Lung (tissue), 12 donors: ENCODE results near the gene RAP1B. TPM values are rescaled to one million over a fixed set of nuclear protein-coding genes. Genes with fewer than 3 reads are reported as not detected.

Experiments used
- ATAC-seq: fragments of 200-7000 bp; cut with Tn5 transposase; one replicate; pipeline ENCODE4 v1.9.1; 2020; ENCODE audit warnings: moderate number of reproducible peaks; ENCODE audit not compliant: insufficient read depth, low FRiP score
- DNase-seq, 3 donors: peaks; one replicate each; pipeline ENCODE4 v3.0.0-alpha.2; 2013 to 2017
- H3K27ac ChIP-seq, 2 donors: one replicate each; pipeline ENCODE4 v1.5.1; 2013; ENCODE audit warnings: mild to moderate bottlenecking in 2 of 2, moderate library complexity in 2 of 2, control low read depth in 1 of 2, inconsistent platforms in 1 of 2, low read depth in 1 of 2, low read length in 1 of 2
- H3K27me3 ChIP-seq, 3 donors: one replicate each; pipeline ENCODE4 v1.5.1; 2013; ENCODE audit warnings: low read length in 2 of 3; ENCODE audit not compliant: control insufficient read depth in 3 of 3, insufficient read depth in 3 of 3
- H3K36me3 ChIP-seq, 4 donors: one replicate each; pipeline ENCODE4 v1.5.1; 2013; ENCODE audit warnings: low read length in 4 of 4, mild to moderate bottlenecking in 1 of 4, moderate library complexity in 1 of 4; ENCODE audit not compliant: control insufficient read depth in 4 of 4, insufficient read depth in 4 of 4
- H3K4me1 ChIP-seq, 5 donors: one replicate each; pipeline ENCODE4 v1.5.1; 2013; ENCODE audit warnings: low read length in 5 of 5, mild to moderate bottlenecking in 2 of 5, moderate library complexity in 1 of 5; ENCODE audit not compliant: control insufficient read depth in 5 of 5, insufficient read depth in 5 of 5
- H3K4me3 ChIP-seq: one replicate; pipeline ENCODE4 v1.5.1; 2013; ENCODE audit warnings: mild to moderate bottlenecking, control low read depth, moderate library complexity
- H3K9ac ChIP-seq, 2 donors: one replicate each; pipeline ENCODE4 v1.5.1; 2013; ENCODE audit warnings: low read length in 2 of 2, control low read depth in 1 of 2; ENCODE audit not compliant: insufficient read depth in 1 of 2
- H3K9me3 ChIP-seq, 4 donors: one replicate each; pipeline ENCODE4 v1.5.1; 2013; ENCODE audit warnings: low read length in 3 of 4, mild to moderate bottlenecking in 1 of 4, moderate library complexity in 1 of 4; ENCODE audit not compliant: control insufficient read depth in 4 of 4, insufficient read depth in 3 of 4
- WGBS, 2 donors: extraction: QIAGEN DNeasy Blood & Tissue Kit; methylation state at CpG; one replicate each; pipeline ENCODE4 v1.1.7; 2013; 5-methylcytosine and 5-hydroxymethylcytosine counted together
- polyA plus RNA-seq, 2 donors: library from polyadenylated mRNA; stranded (reverse); fragments of 200-250 nt; gene quantifications; one replicate each; pipeline ENCODE4 v1.2.1, GENCODE V29; 2013
- total RNA-seq, 2 donors: library from RNA; depleted of rRNA in 1 of 2; stranded (reverse); fragments of >200 nt in 1 of 2; gene quantifications; one replicate each; pipeline ENCODE4 v1.2.1, GENCODE V29; 2014 to 2021
- TF ChIP-seq, protein P1 (sequence below): IDR thresholded peaks from 2 replicates; pipeline ENCODE4 v1.5.1; 2012; ENCODE audit warnings: mild to moderate bottlenecking; ENCODE audit errors: control extremely low read depth, extremely low read depth
- donor health status: control.
- donor health status: control.
- donor health status: Bipolar disorder and iron deficiency.
- donor health status: healthy.
- donor health status: DM: yes; HTN: yes; CAD: no.

RAP1B gene
- total and polyA plus RNA-seq, 4 donors: 79.1 to 285 (median 172) TPM

DNA sequence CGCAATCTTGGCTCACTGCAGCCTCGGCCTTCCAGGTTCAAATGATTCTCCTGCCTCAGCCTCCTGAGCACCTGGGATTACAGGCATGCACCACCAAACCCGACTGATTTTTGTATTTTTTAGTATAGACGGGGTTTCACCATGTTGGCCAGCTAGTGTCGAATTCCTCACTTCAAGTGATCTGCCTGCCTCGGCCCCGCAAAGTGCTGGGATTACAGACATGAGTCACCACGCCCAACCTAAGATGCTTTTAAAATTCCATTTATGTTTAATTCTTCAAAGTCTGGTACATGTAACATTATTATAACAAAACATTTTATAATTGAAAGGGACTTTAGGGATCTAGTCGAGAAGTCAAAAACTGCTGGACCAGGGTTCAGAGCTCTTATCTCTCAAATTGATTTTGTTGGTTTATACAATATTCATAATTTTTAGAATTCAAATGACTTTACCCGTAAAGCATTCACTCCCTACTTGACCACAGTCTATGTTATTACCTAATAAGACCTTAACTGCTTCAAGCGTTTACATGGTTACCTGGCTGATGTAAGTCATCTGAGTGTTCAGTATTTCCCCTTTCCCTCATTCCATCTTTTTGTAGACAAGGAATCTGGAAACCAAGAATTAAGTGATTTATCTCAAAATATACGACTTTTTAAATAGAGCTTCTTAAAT, 28.2 kb downstream of the RAP1B start:
- Histone ChIP-seq H3K4me3 (no peak overlapping the region), H3K27me3 (no peaks in the 10 kb centered on the region), H3K9me3 (no peaks in the 10 kb centered on the region), H3K9ac (no peak overlapping the region), H3K4me1 (peaks cover 0 to 11% (median 3%) of the 10 kb centered on the region in 5 donors), H3K36me3 (peaks cover 0 to 2% (median 0%) of the 10 kb centered on the region in 4 donors), H3K27ac (no peak overlapping the region)
- TF ChIP-seq, protein P1, sequence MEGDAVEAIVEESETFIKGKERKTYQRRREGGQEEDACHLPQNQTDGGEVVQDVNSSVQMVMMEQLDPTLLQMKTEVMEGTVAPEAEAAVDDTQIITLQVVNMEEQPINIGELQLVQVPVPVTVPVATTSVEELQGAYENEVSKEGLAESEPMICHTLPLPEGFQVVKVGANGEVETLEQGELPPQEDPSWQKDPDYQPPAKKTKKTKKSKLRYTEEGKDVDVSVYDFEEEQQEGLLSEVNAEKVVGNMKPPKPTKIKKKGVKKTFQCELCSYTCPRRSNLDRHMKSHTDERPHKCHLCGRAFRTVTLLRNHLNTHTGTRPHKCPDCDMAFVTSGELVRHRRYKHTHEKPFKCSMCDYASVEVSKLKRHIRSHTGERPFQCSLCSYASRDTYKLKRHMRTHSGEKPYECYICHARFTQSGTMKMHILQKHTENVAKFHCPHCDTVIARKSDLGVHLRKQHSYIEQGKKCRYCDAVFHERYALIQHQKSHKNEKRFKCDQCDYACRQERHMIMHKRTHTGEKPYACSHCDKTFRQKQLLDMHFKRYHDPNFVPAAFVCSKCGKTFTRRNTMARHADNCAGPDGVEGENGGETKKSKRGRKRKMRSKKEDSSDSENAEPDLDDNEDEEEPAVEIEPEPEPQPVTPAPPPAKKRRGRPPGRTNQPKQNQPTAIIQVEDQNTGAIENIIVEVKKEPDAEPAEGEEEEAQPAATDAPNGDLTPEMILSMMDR: no peak
- ATAC-seq (no peak), DNase-seq (no peak)
- WGBS, 2 donors: 77 to 79% methylated on average over 12 of the region's 12 CpGs

DNA sequence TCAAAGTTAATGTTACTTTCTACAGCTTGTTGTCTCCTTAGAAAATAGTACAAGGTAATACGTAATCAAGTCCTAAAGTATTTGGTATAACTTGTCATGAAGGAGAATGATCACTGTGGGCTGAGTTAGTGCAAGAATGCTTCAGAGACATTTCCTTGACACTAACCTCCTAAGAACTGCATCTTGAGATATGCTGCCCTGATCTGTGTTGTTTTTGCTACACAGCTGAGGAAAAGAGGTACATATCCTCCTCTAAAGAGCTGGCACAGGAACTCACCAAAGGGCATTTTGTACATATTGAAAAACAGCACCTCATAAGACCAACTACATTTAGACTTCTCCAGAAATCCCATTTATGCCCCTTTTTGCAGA, 28.7 kb downstream of the RAP1B start:
- peaks cover 0 to 7% (median 3%) of the 10 kb centered on the region in 5 donors for H3K4me1 ChIP-seq
- no peak for ATAC-seq
- TF ChIP-seq, protein P1: no peak

DNA sequence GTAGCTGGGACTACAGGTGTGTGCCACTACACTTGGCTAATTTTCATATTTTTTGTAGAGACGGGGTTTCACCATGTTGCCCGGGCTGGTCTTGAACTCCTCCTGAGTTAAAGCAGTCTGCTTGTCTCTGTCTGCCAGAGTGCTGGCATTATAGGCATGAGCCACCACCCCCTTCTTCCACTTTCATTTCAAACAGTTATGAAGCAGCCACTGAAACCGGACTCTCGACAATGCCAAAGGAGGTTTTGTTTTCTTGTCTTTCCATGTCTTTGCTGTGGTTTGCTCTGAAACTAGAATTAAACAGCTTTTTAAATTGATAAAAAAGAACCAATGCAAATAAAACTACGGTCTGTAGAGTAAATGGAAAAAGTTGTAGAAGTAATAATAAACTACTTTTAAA, 30.4 kb downstream of the RAP1B start:
- WGBS, 2 donors: 27 to 52% methylated on average over 5 of the region's 5 CpGs
- H3K4me1 ChIP-seq: peaks cover 0 to 6% (median 0%) of the 10 kb centered on the region in 5 donors
- ATAC-seq: no peak

More for the DNA sequence above, 28.7 kb downstream of the RAP1B start:
- DNase-seq: no peak
- Histone ChIP-seq H3K36me3 (peaks cover 0 to 2% (median 0%) of the 10 kb centered on the region in 4 donors), H3K4me3 (no peak overlapping the region), H3K27ac (no peak overlapping the region), H3K27me3 (no peaks in the 10 kb centered on the region), H3K9ac (no peak overlapping the region), H3K9me3 (no peaks in the 10 kb centered on the region)
- 92 to 96% methylated on average over 1 of the region's 1 CpG for WGBS, 2 donors

More for the DNA sequence above, 30.4 kb downstream of the RAP1B start:
- no peaks in the 10 kb centered on the region for H3K27me3 ChIP-seq
- H3K9ac ChIP-seq: no peak overlapping the region
- H3K36me3 ChIP-seq: peaks cover 0 to 2% (median 0%) of the 10 kb centered on the region in 4 donors
- H3K9me3 ChIP-seq: no peaks in the 10 kb centered on the region
- H3K4me3 ChIP-seq: no peak overlapping the region
- TF ChIP-seq, protein P1: no peak
- H3K27ac ChIP-seq: no peak overlapping the region
- DNase-seq: no peak
